Bronchial epithelial cell (primary cell): Measurements from ENCODE around the gene SPAG16. TPM values are rescaled to one million over a fixed set of nuclear protein-coding genes. Genes with fewer than 3 reads are reported as not detected.
A peak's percentile ranks its signal among the peaks of the same experiment; 100 is the strongest.

ENCODE experiments used
- DNase-seq: peaks from one replicate; pipeline ENCODE4 v3.0.0-alpha.2; 2010; ENCODE audit warnings: low read depth
- FAIRE-seq: peaks from 2 replicates; lab custom pipeline; 2011; peaks lifted over from hg19 to GRCh38; lab: Jason Lieb, UNC
- H3K27me3 ChIP-seq: 2 replicates; pipeline ENCODE4 v1.5.1; 2011; ENCODE audit warnings: low read length; ENCODE audit not compliant: control insufficient read depth, insufficient read depth
- H3K36me3 ChIP-seq: 2 replicates; pipeline ENCODE4 v1.5.1; 2011; ENCODE audit warnings: low read length; ENCODE audit not compliant: control insufficient read depth, insufficient read depth
- H3K4me3 ChIP-seq: 2 replicates; pipeline ENCODE4 v1.5.1; 2011; ENCODE audit warnings: mild to moderate bottlenecking, low read depth, low read length, control low read depth
- total RNA-seq: library from RNA; depleted of rRNA; stranded (reverse); fragments of >200 nt; gene quantifications from 2 replicates; pipeline ENCODE4 v1.2.1, GENCODE V29; 2014
- TF ChIP-seq, protein P1 (sequence below): IDR thresholded peaks from 2 replicates; pipeline ENCODE4 v1.5.1; 2011; ENCODE audit warnings: mild to moderate bottlenecking, moderate library complexity, low read length, control low read depth, inconsistent platforms; ENCODE audit not compliant: insufficient read depth, severe bottlenecking

SPAG16 gene
- total RNA-seq, 1 donor from 2014 or later, result 10.8 TPM

DNA sequence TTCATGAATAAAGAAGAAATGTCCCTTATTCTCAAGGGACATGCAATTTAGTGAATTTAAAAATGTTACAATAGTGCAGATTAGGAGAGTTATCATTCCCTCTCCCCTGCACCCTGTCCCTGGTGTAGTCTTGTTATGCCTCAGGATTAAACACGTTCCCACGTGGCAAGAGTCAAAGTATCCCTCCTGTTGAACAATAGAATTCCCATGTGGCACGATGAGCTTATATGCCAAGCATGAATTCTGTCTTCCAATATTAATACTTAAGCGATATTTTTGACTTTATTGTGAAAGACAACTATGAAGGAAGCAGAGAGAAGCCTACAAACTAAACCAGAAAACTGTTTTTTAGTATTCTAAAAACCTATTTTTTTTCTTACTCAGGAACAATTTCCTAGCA lies 36.7 kb upstream of the SPAG16 start:
- no peaks in the 10 kb centered on the region for H3K36me3 ChIP-seq
- TF ChIP-seq, protein P1, sequence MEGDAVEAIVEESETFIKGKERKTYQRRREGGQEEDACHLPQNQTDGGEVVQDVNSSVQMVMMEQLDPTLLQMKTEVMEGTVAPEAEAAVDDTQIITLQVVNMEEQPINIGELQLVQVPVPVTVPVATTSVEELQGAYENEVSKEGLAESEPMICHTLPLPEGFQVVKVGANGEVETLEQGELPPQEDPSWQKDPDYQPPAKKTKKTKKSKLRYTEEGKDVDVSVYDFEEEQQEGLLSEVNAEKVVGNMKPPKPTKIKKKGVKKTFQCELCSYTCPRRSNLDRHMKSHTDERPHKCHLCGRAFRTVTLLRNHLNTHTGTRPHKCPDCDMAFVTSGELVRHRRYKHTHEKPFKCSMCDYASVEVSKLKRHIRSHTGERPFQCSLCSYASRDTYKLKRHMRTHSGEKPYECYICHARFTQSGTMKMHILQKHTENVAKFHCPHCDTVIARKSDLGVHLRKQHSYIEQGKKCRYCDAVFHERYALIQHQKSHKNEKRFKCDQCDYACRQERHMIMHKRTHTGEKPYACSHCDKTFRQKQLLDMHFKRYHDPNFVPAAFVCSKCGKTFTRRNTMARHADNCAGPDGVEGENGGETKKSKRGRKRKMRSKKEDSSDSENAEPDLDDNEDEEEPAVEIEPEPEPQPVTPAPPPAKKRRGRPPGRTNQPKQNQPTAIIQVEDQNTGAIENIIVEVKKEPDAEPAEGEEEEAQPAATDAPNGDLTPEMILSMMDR, result no peak
- DNase-seq, result no peak
- no peak for FAIRE-seq
- no peak overlapping the region for H3K4me3 ChIP-seq
- H3K27me3 ChIP-seq, result no peaks in the 10 kb centered on the region

DNA sequence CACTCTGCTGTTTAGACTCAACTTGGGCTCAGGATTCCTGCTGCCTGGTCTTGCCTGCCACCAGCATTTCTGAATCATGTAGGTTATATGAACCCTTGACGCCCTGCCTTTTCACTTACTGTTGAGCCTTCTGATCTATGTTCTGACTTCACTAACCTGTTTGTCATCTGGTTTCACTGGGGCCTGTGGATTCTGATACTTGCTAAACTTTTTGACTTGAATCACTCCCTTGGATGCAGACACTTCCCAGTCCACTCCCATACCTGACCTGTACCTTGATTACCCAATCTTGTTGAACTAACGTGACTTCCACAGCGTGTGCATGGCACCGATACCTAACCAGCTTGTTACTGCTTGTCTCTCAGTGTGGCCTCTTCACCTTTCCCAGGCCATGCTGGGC lies 35.6 kb upstream of the SPAG16 start:
- DNase-seq, result peak; percentile 89
- Histone ChIP-seq H3K4me3 (no peak overlapping the region), H3K27me3 (no peaks in the 10 kb centered on the region), H3K36me3 (no peaks in the 10 kb centered on the region)
- TF ChIP-seq, protein P1, result no peak
- FAIRE-seq, result peak; percentile 85

DNA sequence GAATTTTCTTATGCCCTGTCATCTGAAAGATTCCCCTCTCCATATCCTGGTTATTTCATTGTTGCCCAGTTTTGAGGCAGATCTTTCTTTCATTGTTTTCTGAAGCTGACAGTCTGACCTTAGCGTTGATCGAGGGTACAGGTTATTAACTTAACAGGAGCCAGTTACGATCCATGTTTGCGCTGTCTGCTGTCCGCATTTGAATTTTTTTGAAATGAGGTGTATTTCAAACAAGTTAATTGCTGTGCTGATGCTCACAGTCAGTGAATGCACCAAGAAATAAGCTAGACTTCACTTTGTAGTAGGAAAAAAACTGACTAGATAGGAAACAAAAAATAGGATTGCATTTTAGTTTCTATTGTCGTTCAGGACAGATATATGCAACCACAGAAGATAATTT lies 34.8 kb upstream of the SPAG16 start:
- no peaks in the 10 kb centered on the region for H3K36me3 ChIP-seq
- no peaks in the 10 kb centered on the region for H3K27me3 ChIP-seq
- DNase-seq, result no peak
- no peak for FAIRE-seq
- TF ChIP-seq, protein P1, result no peak
- no peak overlapping the region for H3K4me3 ChIP-seq

DNA sequence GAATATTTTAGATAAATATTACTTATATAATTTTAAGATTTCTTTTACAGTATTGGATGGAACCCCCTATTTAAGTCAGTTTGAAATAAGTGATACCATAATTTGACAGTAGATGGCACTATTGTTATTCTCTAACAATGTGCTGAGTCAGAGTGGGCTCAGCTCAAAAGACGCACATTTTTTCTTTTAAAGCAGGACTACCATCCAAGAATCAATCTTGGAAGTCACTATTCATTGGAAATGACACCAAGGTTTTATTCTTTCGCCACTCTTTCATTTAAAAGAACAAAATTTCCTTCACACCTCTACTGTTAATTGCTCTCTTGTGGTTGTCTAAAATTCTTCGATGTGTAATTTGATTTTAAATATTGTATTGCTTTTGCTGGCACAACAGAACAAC lies 32.6 kb upstream of the SPAG16 start:
- Histone ChIP-seq H3K36me3 (no peaks in the 10 kb centered on the region), H3K4me3 (no peak overlapping the region), H3K27me3 (no peaks in the 10 kb centered on the region)
- TF ChIP-seq, protein P1, result peak; percentile 35
- peak; percentile 70 for DNase-seq
- FAIRE-seq, result no peak

DNA sequence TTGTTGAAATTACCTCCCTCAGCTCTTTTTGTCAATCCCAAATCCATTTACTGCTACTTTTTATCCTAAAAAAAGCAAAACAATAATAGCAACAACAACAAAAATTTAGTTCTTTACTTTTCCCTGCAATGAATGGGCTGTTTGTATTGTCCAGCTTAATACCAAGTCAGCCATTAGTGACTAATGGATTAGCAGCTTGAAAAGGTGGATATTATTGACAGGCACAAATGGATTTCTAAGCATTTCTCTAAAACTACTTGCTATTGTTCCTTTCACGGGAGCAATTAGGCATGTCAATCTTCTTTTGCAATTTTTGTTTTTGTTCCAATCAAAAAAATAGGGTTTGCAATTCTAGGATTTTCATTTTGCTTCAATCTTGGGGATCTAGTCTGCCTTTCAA lies 32.1 kb upstream of the SPAG16 start:
- Histone ChIP-seq H3K27me3 (no peaks in the 10 kb centered on the region), H3K4me3 (no peak overlapping the region), H3K36me3 (no peaks in the 10 kb centered on the region)
- DNase-seq, result peak; percentile 28
- FAIRE-seq, result no peak
- TF ChIP-seq, protein P1, result no peak

DNA sequence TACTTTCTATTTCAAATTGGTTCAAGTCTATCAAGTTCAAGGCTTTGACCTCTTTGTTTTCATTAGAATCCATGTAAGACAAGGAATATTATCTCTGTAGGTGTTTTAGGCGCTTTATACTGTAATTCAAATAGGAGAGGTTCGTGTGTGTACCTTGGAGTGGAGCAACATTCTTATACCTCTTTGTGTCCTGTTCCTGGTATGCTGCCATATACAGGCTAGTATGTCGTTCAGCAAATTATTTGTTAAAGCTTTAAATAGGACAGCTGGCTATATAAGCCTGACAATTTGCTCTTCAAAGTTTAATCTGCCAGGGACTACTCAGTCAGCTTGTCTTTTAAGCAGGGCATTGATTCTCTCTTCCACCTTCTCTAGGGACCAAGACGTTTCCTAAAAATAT lies 31.1 kb upstream of the SPAG16 start:
- DNase-seq (no peak), FAIRE-seq (no peak)
- Histone ChIP-seq H3K4me3 (no peak overlapping the region), H3K27me3 (no peaks in the 10 kb centered on the region), H3K36me3 (no peaks in the 10 kb centered on the region)
- TF ChIP-seq, protein P1, result no peak
